SU-DHL-6 (cell line): ENCODE measurements around the gene NPR3.

ENCODE experiments used
- H2AFZ ChIP-seq: fragments of 200-600 bp; sonication (generic); 2 replicates; pipeline ENCODE4 v1.6.1; 2014; ENCODE audit warnings: low read depth, mild to moderate bottlenecking, moderate library complexity, mixed read lengths, antibody characterized with exemption, low read length; ENCODE audit not compliant: severe bottlenecking
- H3F3A ChIP-seq: fragments of 200-600 bp; shearing (Covaris generic); 2 replicates; pipeline ENCODE4 v1.6.0; 2016; ENCODE audit warnings: antibody characterized with exemption, mild to moderate bottlenecking; ENCODE audit not compliant: insufficient read depth
- H3K27ac ChIP-seq: fragments of 200-600 bp; sonication (generic); 2 replicates; pipeline ENCODE4 v1.5.1; 2016; ENCODE audit warnings: low read depth, mild to moderate bottlenecking, low read length, moderate library complexity, mixed read lengths
- H3K27me3 ChIP-seq: fragments of 200-600 bp; sonication (generic), shearing (Covaris generic); 2 replicates; pipeline ENCODE4 v1.6.0; 2014; ENCODE audit warnings: mild to moderate bottlenecking, low read length
- H3K36me3 ChIP-seq: fragments of 200-600 bp; sonication (generic); 2 replicates; pipeline ENCODE4 v1.6.1; 2014; ENCODE audit warnings: mild to moderate bottlenecking, low read length, mixed read lengths
- H3K4me2 ChIP-seq: fragments of 300-600, 200-600 bp; shearing (Covaris generic), sonication (generic); 2 replicates; pipeline ENCODE4 v1.6.0; 2014; ENCODE audit warnings: low read length, low read depth, mild to moderate bottlenecking; ENCODE audit not compliant: poor library complexity, severe bottlenecking
- H3K4me3 ChIP-seq: fragments of 200-600 bp; sonication (generic); 2 replicates; pipeline ENCODE4 v1.5.1; 2014; ENCODE audit warnings: antibody characterized with exemption, low read length, mild to moderate bottlenecking, mixed read lengths; ENCODE audit not compliant: insufficient read depth, poor library complexity, severe bottlenecking
- H3K79me2 ChIP-seq: fragments of 200-600 bp; sonication (generic); 2 replicates; pipeline ENCODE4 v1.6.1; 2014; ENCODE audit warnings: mild to moderate bottlenecking, low read length, moderate library complexity; ENCODE audit not compliant: insufficient read depth
- H3K9ac ChIP-seq: fragments of 200-600 bp; sonication (generic); 2 replicates; pipeline ENCODE4 v1.7.0; 2014; ENCODE audit warnings: mild to moderate bottlenecking, low read length
- H3K9me2 ChIP-seq: fragments of 200-600 bp; sonication (generic); replicated peaks from 2 replicates; pipeline ENCODE4 v1.6.1; 2014; ENCODE audit warnings: low read length; ENCODE audit not compliant: insufficient read depth
- H3K9me3 ChIP-seq: fragments of 200-600 bp; sonication (generic); 2 replicates; pipeline ENCODE4 v1.6.1; 2014; ENCODE audit warnings: low read length, mixed read lengths; ENCODE audit not compliant: insufficient read depth
- H4K20me1 ChIP-seq: fragments of 200-600 bp; sonication (generic); 2 replicates; pipeline ENCODE4 v1.6.1; 2014; ENCODE audit warnings: low read depth, mild to moderate bottlenecking, antibody characterized with exemption, low read length, moderate library complexity, mixed read lengths
- EZH2phosphoT487 ChIP-seq: fragments of 200-600 bp; sonication (generic), shearing (Covaris generic); conservative IDR thresholded peaks from 2 replicates; pipeline ENCODE4 v1.6.1; 2018; ENCODE audit warnings: mild to moderate bottlenecking, antibody characterized with exemption, low read length, moderate library complexity, mixed read lengths
- TF ChIP-seq, protein P1 (sequence below): fragments of 200-600 bp; sonication (generic); IDR thresholded peaks from one replicate; pipeline ENCODE4 v1.5.1; 2017; ENCODE audit warnings: antibody characterized with exemption, mild to moderate bottlenecking, low read length, moderate library complexity; ENCODE audit not compliant: insufficient read depth, poor library complexity, severe bottlenecking

Gene NPR3

DNA sequence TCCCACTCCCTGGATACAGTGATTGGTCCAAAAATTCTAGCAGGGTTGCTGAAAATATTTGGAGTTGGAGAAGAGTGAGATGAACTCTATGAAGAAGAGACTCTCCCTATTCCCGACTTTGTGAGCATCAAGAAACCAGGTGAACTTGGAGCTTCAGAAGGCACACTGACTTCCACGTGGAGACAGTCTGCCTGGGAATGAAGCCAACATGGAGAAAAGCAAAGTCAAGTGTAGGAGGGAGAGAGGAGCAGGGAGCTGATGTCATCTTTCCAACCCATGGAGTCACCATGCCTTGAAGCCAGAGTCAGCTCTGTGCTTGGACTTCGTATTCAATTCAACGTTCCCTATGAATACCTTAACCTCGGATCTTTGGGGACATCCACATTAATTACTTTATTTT, 125.1 kb downstream of the NPR3 start:
- no peak overlapping the region for H3K4me3 ChIP-seq
- H3K9ac ChIP-seq: no peak overlapping the region
- no peaks in the 10 kb centered on the region for H3K9me3 ChIP-seq
- no peak overlapping the region for H2AFZ ChIP-seq
- no peaks in the 10 kb centered on the region for H3K79me2 ChIP-seq
- no peak overlapping the region for H3K4me2 ChIP-seq
- no peaks in the 10 kb centered on the region for H3F3A ChIP-seq
- H4K20me1 ChIP-seq: no peaks in the 10 kb centered on the region
- H3K27me3 ChIP-seq: no peaks in the 10 kb centered on the region
- no peak overlapping the region for H3K27ac ChIP-seq
- H3K9me2 ChIP-seq: no peaks in the 10 kb centered on the region
- TF ChIP-seq, protein P1, sequence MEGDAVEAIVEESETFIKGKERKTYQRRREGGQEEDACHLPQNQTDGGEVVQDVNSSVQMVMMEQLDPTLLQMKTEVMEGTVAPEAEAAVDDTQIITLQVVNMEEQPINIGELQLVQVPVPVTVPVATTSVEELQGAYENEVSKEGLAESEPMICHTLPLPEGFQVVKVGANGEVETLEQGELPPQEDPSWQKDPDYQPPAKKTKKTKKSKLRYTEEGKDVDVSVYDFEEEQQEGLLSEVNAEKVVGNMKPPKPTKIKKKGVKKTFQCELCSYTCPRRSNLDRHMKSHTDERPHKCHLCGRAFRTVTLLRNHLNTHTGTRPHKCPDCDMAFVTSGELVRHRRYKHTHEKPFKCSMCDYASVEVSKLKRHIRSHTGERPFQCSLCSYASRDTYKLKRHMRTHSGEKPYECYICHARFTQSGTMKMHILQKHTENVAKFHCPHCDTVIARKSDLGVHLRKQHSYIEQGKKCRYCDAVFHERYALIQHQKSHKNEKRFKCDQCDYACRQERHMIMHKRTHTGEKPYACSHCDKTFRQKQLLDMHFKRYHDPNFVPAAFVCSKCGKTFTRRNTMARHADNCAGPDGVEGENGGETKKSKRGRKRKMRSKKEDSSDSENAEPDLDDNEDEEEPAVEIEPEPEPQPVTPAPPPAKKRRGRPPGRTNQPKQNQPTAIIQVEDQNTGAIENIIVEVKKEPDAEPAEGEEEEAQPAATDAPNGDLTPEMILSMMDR: no peak
- TF ChIP-seq EZH2phosphoT487: no peak
- H3K36me3 ChIP-seq: no peaks in the 10 kb centered on the region

DNA sequence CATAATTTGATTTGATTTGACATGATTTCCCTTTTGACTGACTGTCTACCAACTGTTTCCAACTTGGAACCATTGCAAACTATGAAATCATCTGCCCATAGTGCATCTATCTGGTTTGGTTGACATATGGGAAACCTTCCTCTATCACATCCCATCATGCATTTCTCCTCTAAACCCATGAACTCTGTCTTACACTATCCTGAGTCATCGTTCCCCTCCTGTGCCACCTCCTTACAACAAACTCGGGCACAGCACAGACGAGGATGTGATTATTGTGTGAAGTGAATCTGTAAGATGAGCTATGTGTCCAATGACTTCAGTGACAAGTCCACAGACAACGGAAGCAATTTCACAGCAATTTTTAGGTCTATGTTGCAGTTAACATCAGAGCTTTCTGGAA, 126.1 kb downstream of the NPR3 start:
- H3K4me2 ChIP-seq: no peak overlapping the region
- no peaks in the 10 kb centered on the region for H3F3A ChIP-seq
- no peaks in the 10 kb centered on the region for H3K9me2 ChIP-seq
- no peak overlapping the region for H2AFZ ChIP-seq
- H3K79me2 ChIP-seq: no peaks in the 10 kb centered on the region
- H3K9me3 ChIP-seq: no peaks in the 10 kb centered on the region
- no peak overlapping the region for H3K27ac ChIP-seq
- no peaks in the 10 kb centered on the region for H3K27me3 ChIP-seq
- H4K20me1 ChIP-seq: no peaks in the 10 kb centered on the region
- no peak overlapping the region for H3K4me3 ChIP-seq
- TF ChIP-seq EZH2phosphoT487: no peak
- H3K36me3 ChIP-seq: no peaks in the 10 kb centered on the region
- no peak overlapping the region for H3K9ac ChIP-seq

DNA sequence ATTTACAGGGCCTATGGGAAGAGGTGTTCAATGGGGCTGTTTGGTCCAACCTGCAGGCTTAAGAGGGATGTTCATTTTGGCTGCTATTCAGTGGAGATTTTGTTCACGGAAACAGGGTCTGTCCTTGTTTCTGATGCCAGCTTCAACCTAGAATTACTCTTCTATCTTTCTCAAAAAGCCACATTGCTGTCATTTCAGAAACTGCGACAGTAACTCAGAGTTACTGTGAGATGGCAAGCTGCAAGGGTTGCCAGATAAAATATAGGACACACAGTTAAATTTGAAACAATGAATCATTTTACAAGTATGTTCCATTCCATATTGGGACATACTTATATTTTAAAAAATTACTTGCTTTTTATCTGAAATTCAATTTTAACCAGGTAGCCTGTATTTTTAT, 128.0 kb downstream of the NPR3 start:
- H3K27me3 ChIP-seq: no peaks in the 10 kb centered on the region
- H3K9me3 ChIP-seq: no peaks in the 10 kb centered on the region
- H3K27ac ChIP-seq: no peak overlapping the region
- H3K36me3 ChIP-seq: no peaks in the 10 kb centered on the region
- TF ChIP-seq EZH2phosphoT487: no peak
- TF ChIP-seq, protein P1: no peak
- no peak overlapping the region for H3K9ac ChIP-seq
- H3F3A ChIP-seq: no peaks in the 10 kb centered on the region
- H3K4me2 ChIP-seq: no peak overlapping the region
- H3K9me2 ChIP-seq: no peaks in the 10 kb centered on the region
- no peaks in the 10 kb centered on the region for H3K79me2 ChIP-seq
- no peak overlapping the region for H3K4me3 ChIP-seq
- H2AFZ ChIP-seq: no peak overlapping the region
- H4K20me1 ChIP-seq: no peaks in the 10 kb centered on the region

DNA sequence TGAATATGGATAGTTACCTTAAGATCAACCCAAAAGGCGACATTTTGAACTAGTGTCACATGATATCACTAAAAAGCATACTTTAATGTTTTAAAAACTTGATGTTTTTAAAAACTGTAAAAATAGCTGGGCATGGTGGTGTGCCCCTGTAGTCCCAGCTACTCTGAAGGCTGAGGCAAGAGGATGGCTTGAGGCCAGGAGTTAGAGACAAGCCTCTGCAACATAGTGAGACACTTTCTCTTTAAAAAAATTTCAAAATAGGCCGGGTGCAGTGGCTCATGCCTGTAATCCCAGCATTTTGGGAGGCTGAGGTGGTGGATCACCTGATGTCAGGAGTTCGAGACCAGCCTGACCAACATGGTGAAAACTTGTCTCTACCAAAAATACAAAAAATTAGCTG, 129.5 kb downstream of the NPR3 start:
- no peaks in the 10 kb centered on the region for H3K79me2 ChIP-seq
- H4K20me1 ChIP-seq: no peaks in the 10 kb centered on the region
- no peaks in the 10 kb centered on the region for H3F3A ChIP-seq
- no peak overlapping the region for H3K9ac ChIP-seq
- no peaks in the 10 kb centered on the region for H3K27me3 ChIP-seq
- H3K36me3 ChIP-seq: no peaks in the 10 kb centered on the region
- no peak overlapping the region for H3K27ac ChIP-seq
- H3K4me2 ChIP-seq: no peak overlapping the region
- no peak overlapping the region for H3K4me3 ChIP-seq
- no peak for TF ChIP-seq EZH2phosphoT487
- TF ChIP-seq, protein P1: no peak
- H2AFZ ChIP-seq: no peak overlapping the region
- H3K9me3 ChIP-seq: no peaks in the 10 kb centered on the region
- no peaks in the 10 kb centered on the region for H3K9me2 ChIP-seq
